SW480 (cell line): ENCODE results near the gene GPRC5B.

Experiments used
- DNase-seq: peaks from one replicate; pipeline ENCODE4 v3.0.0-alpha.2; 2016; ENCODE audit warnings: low spot score

The GPRC5B gene

GRCh38 chr16:19844945-19845641 lies 39.6 kb downstream of the GPRC5B start:
- DNase-seq: no peak

GRCh38 chr16:19843371-19843770 lies 41.3 kb downstream of the GPRC5B start:
- DNase-seq: no peak

- DNase-seq: no peak
Observed at GRCh38 chr16:19842426-19843157, 42.1 kb downstream of the GPRC5B start.

- no peak for DNase-seq
Observed at GRCh38 chr16:19841184-19841583, 43.5 kb downstream of the GPRC5B start.

GRCh38 chr16:19840524-19841110 lies 44.0 kb downstream of the GPRC5B start:
- no peak for DNase-seq

GRCh38 chr16:19837984-19838707 lies 46.5 kb downstream of the GPRC5B start:
- no peak for DNase-seq

- no peak for DNase-seq
Observed at GRCh38 chr16:19837331-19837980, 47.2 kb downstream of the GPRC5B start.

- DNase-seq: no peak
Observed at GRCh38 chr16:19835968-19836421, 48.7 kb downstream of the GPRC5B start.

GRCh38 chr16:19835196-19835595 lies 49.5 kb downstream of the GPRC5B start:
- DNase-seq: no peak

GRCh38 chr16:19833581-19833980 lies 51.1 kb downstream of the GPRC5B start:
- DNase-seq: no peak

GRCh38 chr16:19833176-19833575 lies 51.5 kb downstream of the GPRC5B start:
- DNase-seq: no peak

GRCh38 chr16:19831678-19832077 lies 53.0 kb downstream of the GPRC5B start:
- peak; percentile 9 for DNase-seq

- DNase-seq: no peak
Observed at GRCh38 chr16:19830902-19831560, 53.6 kb downstream of the GPRC5B start.

- DNase-seq: no peak
Observed at GRCh38 chr16:19829844-19830692, 54.6 kb downstream of the GPRC5B start.

GRCh38 chr16:19824216-19824615 lies 60.4 kb downstream of the GPRC5B start:
- DNase-seq: no peak

GRCh38 chr16:19823322-19823721 lies 61.3 kb downstream of the GPRC5B start:
- no peak for DNase-seq

GRCh38 chr16:19822533-19822932 lies 62.1 kb downstream of the GPRC5B start:
- DNase-seq: no peak

- DNase-seq: no peak
Observed at GRCh38 chr16:19817875-19818274, 66.8 kb downstream of the GPRC5B start.

GRCh38 chr16:19817122-19817521 lies 67.5 kb downstream of the GPRC5B start:
- no peak for DNase-seq

- DNase-seq: no peak
Observed at GRCh38 chr16:19815418-19815817, 69.2 kb downstream of the GPRC5B start.
